Calu3 (cell line): ENCODE data around the gene KIAA1755. TPM values are rescaled to one million over a fixed set of nuclear protein-coding genes. Genes with fewer than 3 reads are reported as not detected.
A peak's percentile ranks its signal among the peaks of the same experiment; 100 is the strongest.

Experiments
- BruUV-seq: library from RNA; stranded (reverse); fragments of 400-500 nt; replicated peaks from 2 replicates; lab custom pipeline; 2021; lab: Mats Ljungman, UMichigan
- CTCF ChIA-PET: fragments of 300-600 bp; sonication (Branson Sonifier 250); formaldehyde crosslinking; loops from one replicate; lab custom pipeline; 2022; ENCODE audit warnings: antibody characterized with exemption; lab: Charles Lee
- DNase-seq: peaks from one replicate; pipeline ENCODE4 v3.0.0; 2022
- H3K27ac Mint-ChIP-seq: one replicate; pipeline ENCODE4 v1.8.0; 2022; ENCODE audit warnings: mixed read lengths; ENCODE audit not compliant: unreplicated experiment
- H3K27me3 Mint-ChIP-seq: one replicate; pipeline ENCODE4 v1.8.0; 2022; ENCODE audit warnings: mixed read lengths; ENCODE audit not compliant: unreplicated experiment
- H3K36me3 Mint-ChIP-seq: one replicate; pipeline ENCODE4 v1.8.0; 2022; ENCODE audit warnings: mild to moderate bottlenecking, moderate library complexity, mixed read lengths; ENCODE audit not compliant: insufficient read depth, unreplicated experiment
- H3K4me1 Mint-ChIP-seq: one replicate; pipeline ENCODE4 v1.8.0; 2022; ENCODE audit warnings: mild to moderate bottlenecking, low read depth, mixed read lengths; ENCODE audit not compliant: unreplicated experiment
- H3K4me3 Mint-ChIP-seq: one replicate; pipeline ENCODE4 v1.8.0; 2022; ENCODE audit warnings: mild to moderate bottlenecking, low read depth, moderate library complexity, mixed read lengths; ENCODE audit not compliant: unreplicated experiment
- H3K9me3 Mint-ChIP-seq: one replicate; pipeline ENCODE4 v1.8.0; 2022; ENCODE audit warnings: low read depth, mixed read lengths; ENCODE audit not compliant: unreplicated experiment
- CTCF ChIP-seq: fragments of 200-600 bp; IDR thresholded peaks from one replicate; pipeline ENCODE4 v1.8.0; 2022; ENCODE audit warnings: antibody characterized with exemption; ENCODE audit not compliant: unreplicated experiment
- intact Hi-C: fragments of 100-400 bp; cut with micrococcal nuclease; formaldehyde crosslinking; loops from one replicate; pipeline ENCODE4 v1.10.0; 2022; ENCODE audit not compliant: unreplicated experiment
- total RNA-seq: library from RNA; stranded (reverse); gene quantifications from 2 replicates; pipeline ENCODE4 v1.2.3, GENCODE V29; 2022

KIAA1755 gene
- total RNA-seq, 1 experiment from 2014 or later: not detected

- Mint-ChIP-seq H3K4me1 (no peaks in the 10 kb centered on the region), H3K9me3 (peaks cover 7% of the 10 kb centered on the region), H3K4me3 (no peak overlapping the region), H3K27ac (no peak overlapping the region), H3K36me3 (no peaks in the 10 kb centered on the region), H3K27me3 (peaks cover 44% of the 10 kb centered on the region)
- DNase-seq: no peak
- intact Hi-C loops: no loop called here
- BruUV-seq: no TSS peak
- no peak for TF ChIP-seq CTCF
- CTCF ChIA-PET: interaction anchor here (0.9 kb wide), 1 partner anchor 17 kb away, joined by 3 read pairs; no protein-coding TSS in a partner anchor
Measured at GRCh38 chr20:38246357-38247165, 14.0 kb downstream of the KIAA1755 start.

GRCh38 chr20:38245753-38246152, 14.8 kb downstream of the KIAA1755 start:
- CTCF ChIA-PET: interaction anchor here (0.8 kb wide), 1 partner anchor 74 kb away, joined by 3 read pairs; no protein-coding TSS in a partner anchor
- TF ChIP-seq CTCF: no peak
- no peaks in the 10 kb centered on the region for H3K36me3 Mint-ChIP-seq
- intact Hi-C loops: no loop called here
- no peak overlapping the region for H3K27ac Mint-ChIP-seq
- no TSS peak for BruUV-seq
- DNase-seq: no peak
- peaks cover 38% of the 10 kb centered on the region for H3K27me3 Mint-ChIP-seq
- no peaks in the 10 kb centered on the region for H3K4me1 Mint-ChIP-seq
- H3K4me3 Mint-ChIP-seq: no peak overlapping the region
- H3K9me3 Mint-ChIP-seq: peaks cover 7% of the 10 kb centered on the region

- CTCF ChIA-PET: no interaction called here
- no TSS peak for BruUV-seq
- Mint-ChIP-seq H3K9me3 (peaks cover 10% of the 10 kb centered on the region), H3K36me3 (no peaks in the 10 kb centered on the region), H3K27me3 (peaks cover 22% of the 10 kb centered on the region), H3K4me3 (no peak overlapping the region), H3K4me1 (no peaks in the 10 kb centered on the region), H3K27ac (no peak overlapping the region)
- intact Hi-C loops: no loop called here
- DNase-seq: no peak
- no peak for TF ChIP-seq CTCF
Measured at GRCh38 chr20:38243709-38244020, 16.9 kb downstream of the KIAA1755 start.

GRCh38 chr20:38242848-38243708, 17.5 kb downstream of the KIAA1755 start:
- DNase-seq: peak; percentile 43
- Mint-ChIP-seq H3K27me3 (peaks cover 22% of the 10 kb centered on the region), H3K36me3 (no peaks in the 10 kb centered on the region), H3K9me3 (peaks cover 10% of the 10 kb centered on the region), H3K4me3 (no peak overlapping the region), H3K27ac (no peak overlapping the region), H3K4me1 (no peaks in the 10 kb centered on the region)
- BruUV-seq: no TSS peak
- CTCF ChIA-PET: interaction anchor here (0.6 to 1.8 kb wide), 3 partner anchors 32 to 362 kb away, joined by 3 to 4 read pairs (median 4); no protein-coding TSS in a partner anchor
- intact Hi-C loops: no loop called here
- TF ChIP-seq CTCF: peak; percentile 88
